ENCODE measurements around the gene ABCC11.

The ABCC11 gene

GRCh38 chr16:48133455-48134211 is 113.7 kb downstream of the ABCC11 start:
- no peak for DNase-seq (ENCODE audit: low read depth)
- TF ChIP-seq, protein P1, sequence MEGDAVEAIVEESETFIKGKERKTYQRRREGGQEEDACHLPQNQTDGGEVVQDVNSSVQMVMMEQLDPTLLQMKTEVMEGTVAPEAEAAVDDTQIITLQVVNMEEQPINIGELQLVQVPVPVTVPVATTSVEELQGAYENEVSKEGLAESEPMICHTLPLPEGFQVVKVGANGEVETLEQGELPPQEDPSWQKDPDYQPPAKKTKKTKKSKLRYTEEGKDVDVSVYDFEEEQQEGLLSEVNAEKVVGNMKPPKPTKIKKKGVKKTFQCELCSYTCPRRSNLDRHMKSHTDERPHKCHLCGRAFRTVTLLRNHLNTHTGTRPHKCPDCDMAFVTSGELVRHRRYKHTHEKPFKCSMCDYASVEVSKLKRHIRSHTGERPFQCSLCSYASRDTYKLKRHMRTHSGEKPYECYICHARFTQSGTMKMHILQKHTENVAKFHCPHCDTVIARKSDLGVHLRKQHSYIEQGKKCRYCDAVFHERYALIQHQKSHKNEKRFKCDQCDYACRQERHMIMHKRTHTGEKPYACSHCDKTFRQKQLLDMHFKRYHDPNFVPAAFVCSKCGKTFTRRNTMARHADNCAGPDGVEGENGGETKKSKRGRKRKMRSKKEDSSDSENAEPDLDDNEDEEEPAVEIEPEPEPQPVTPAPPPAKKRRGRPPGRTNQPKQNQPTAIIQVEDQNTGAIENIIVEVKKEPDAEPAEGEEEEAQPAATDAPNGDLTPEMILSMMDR (conservative IDR thresholded peaks at IDR 0.05; ENCODE audit: low read depth, low read length): no peak
- H3K4me3 ChIP-seq (ENCODE audit: low read depth, low read length): no peak overlapping the region

- DNase-seq (ENCODE audit: low read depth): no peak
- TF ChIP-seq, protein P1 (conservative IDR thresholded peaks at IDR 0.05; ENCODE audit: low read depth, low read length): no peak
- H3K4me3 ChIP-seq (ENCODE audit: low read depth, low read length): no peak overlapping the region
Observed at GRCh38 chr16:48132696-48133095, 114.6 kb downstream of the ABCC11 start.

DNA sequence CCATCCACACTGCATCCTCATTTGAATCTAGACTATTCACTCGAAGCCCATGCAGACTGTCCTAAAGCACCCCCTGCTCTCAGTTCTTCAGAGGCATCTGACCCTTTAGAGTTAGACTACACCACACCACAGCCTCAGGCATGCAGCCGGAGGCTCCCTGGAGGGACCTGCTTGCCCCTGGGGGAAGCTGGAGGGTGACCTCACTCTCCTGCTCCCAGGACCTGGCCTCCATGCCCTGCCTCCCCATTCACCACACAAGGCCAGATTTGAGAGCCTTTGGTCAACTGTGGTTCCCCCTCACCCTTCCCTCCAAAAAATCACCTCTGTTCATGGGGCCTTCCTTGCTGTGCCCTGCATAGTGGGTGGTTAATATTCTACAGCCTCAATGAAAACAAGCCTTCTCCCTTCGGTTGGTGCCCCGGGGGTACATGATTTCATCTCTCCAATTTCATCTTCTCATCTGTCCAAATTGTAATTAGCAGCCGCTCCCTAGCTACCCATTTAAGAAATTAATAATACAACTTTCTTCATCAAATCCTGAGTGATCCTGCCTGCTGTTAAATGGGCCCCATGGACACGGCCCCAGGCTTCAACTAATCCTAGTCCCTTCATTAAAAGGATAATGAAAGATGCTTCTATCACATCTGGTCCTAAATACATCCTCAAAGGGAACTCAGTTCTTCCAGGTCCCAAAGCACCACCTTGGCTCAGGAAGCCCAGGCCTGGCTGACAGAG is 116.0 kb downstream of the ABCC11 start:
- no peak overlapping the region for H3K4me3 ChIP-seq (ENCODE audit: low read depth, low read length)
- DNase-seq (ENCODE audit: low read depth): no peak
- TF ChIP-seq, protein P1 (conservative IDR thresholded peaks at IDR 0.05; ENCODE audit: low read depth, low read length): no peak

GRCh38 chr16:48129926-48130325 is 117.4 kb downstream of the ABCC11 start:
- TF ChIP-seq, protein P1 (conservative IDR thresholded peaks at IDR 0.05; ENCODE audit: low read depth, low read length): no peak
- H3K4me3 ChIP-seq (ENCODE audit: low read depth, low read length): no peak overlapping the region
- no peak for DNase-seq (ENCODE audit: low read depth)

DNA sequence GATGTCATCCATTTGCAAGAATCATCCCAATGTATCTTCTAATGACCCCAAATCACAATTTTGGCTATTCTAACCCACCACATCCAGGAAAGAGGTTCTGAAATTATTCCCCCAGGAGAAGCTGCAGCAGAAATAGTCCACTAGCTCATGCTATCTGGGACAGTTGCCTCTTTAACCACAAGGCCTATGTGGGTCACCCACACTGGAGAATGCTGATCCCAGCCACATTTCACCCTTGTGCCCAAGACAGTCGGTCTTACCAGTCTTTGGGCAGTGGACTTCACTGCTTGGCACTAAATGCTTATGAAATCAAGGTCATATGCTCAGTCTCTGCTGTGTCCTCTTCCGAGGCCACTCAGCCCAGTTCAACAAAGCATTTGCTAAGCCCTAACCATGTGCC is 118.6 kb downstream of the ABCC11 start:
- H3K4me3 ChIP-seq (ENCODE audit: low read depth, low read length): no peak overlapping the region
- TF ChIP-seq, protein P1 (conservative IDR thresholded peaks at IDR 0.05; ENCODE audit: low read depth, low read length): no peak

DNA sequence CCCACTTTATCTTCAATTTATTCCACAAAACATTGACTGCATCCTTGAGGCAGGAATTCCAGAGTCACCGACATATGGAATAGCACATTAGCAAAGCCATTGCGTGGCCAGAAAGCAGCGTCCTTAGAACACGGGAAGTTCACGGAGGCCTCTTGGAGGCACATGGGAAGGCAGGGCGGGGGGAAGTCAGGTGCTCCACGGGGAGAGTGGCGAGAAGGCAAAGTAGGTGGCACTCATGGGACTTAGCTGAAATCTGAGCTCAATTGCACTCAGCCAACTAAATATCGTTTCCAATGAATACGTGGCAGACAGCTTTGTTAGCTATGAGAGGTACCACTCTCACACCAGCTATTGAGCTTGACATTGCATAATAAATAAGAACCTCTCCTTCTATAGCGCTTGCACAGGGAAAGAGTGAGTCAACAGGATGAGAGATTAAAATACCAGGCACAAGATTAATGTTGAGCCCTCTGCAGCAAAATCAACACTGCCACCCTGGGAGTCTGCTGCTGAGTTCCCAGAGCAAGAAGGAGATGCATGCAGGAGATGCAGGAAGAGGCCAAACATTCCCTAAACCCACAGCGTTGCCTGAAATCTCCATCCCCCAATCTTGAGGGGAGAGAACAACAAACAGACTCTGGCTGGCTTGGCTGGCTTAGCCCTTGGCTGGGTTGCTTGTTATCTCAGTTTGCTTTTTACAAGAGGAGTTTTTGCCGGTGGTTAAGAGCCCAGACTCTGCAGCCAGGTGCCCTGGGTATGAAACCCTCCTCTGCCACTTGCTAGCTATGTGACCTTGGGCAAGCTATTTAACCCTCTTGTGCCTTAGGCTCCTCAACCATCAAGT is 120.3 kb downstream of the ABCC11 start:
- DNase-seq (ENCODE audit: low read depth): peak; percentile 92
- H3K4me3 ChIP-seq (ENCODE audit: low read depth, low read length): no peak overlapping the region
- TF ChIP-seq, protein P1 (conservative IDR thresholded peaks at IDR 0.05; ENCODE audit: low read depth, low read length): no peak

More for the DNA sequence above, 118.6 kb downstream of the ABCC11 start:
- no peak for DNase-seq (ENCODE audit: low read depth)

All from choroid plexus epithelial cell (primary cell).